Loucy (cell line): ENCODE data around the gene TRMT112.

Source experiments
- H2AFZ ChIP-seq: fragments of 200-600 bp; sonication (generic); 2 replicates; pipeline ENCODE4 v1.6.0; 2016; ENCODE audit warnings: antibody characterized with exemption, mild to moderate bottlenecking, low read length, moderate library complexity
- H3F3A ChIP-seq: fragments of 200-600 bp; 2 replicates; pipeline ENCODE4 v1.6.0; 2016; ENCODE audit warnings: antibody characterized with exemption, low read depth, mild to moderate bottlenecking
- H3K27me3 ChIP-seq: fragments of 200-600 bp; sonication (generic); 2 replicates; pipeline ENCODE4 v1.6.1; 2014; ENCODE audit warnings: low read length, mild to moderate bottlenecking; ENCODE audit not compliant: insufficient read depth, poor library complexity, severe bottlenecking
- H3K36me3 ChIP-seq: fragments of 200-600 bp; sonication (generic); 2 replicates; pipeline ENCODE4 v1.6.1; 2016; ENCODE audit warnings: low read length; ENCODE audit not compliant: insufficient read depth
- H3K4me1 ChIP-seq: fragments of 200-600 bp; sonication (generic); 2 replicates; pipeline ENCODE4 v1.5.1; 2014; ENCODE audit warnings: low read length, mild to moderate bottlenecking; ENCODE audit not compliant: insufficient read depth, poor library complexity, severe bottlenecking
- H3K4me2 ChIP-seq: fragments of 200-600 bp; sonication (generic); 2 replicates; pipeline ENCODE4 v1.6.0; 2014; ENCODE audit warnings: antibody characterized with exemption, low read length, low read depth, mild to moderate bottlenecking; ENCODE audit not compliant: poor library complexity, severe bottlenecking
- H3K4me3 ChIP-seq: fragments of 200-600 bp; sonication (generic); 2 replicates; pipeline ENCODE4 v1.5.1; 2014; ENCODE audit warnings: low read length, mild to moderate bottlenecking, mixed read lengths; ENCODE audit not compliant: poor library complexity, severe bottlenecking
- H3K79me2 ChIP-seq: fragments of 200-600 bp; sonication (generic); 2 replicates; pipeline ENCODE4 v1.6.1; 2014; ENCODE audit warnings: low read length; ENCODE audit not compliant: insufficient read depth
- H3K9ac ChIP-seq: fragments of 200-600 bp; sonication (generic); 2 replicates; pipeline ENCODE4 v1.6.0; 2014; ENCODE audit warnings: mild to moderate bottlenecking, low read depth, low read length, moderate library complexity; ENCODE audit not compliant: poor library complexity, severe bottlenecking
- H3K9me2 ChIP-seq: fragments of 200-600 bp; sonication (generic); replicated peaks from 2 replicates; pipeline ENCODE4 v1.6.1; 2016; ENCODE audit warnings: low read depth, low read length, mixed read lengths
- H3K9me3 ChIP-seq: fragments of 200-600 bp; sonication (generic); 2 replicates; pipeline ENCODE4 v1.6.1; 2014; ENCODE audit warnings: mild to moderate bottlenecking, antibody characterized with exemption, low read length, low read depth; ENCODE audit not compliant: insufficient read depth
- H4K20me1 ChIP-seq: fragments of 200-600 bp; sonication (generic); 2 replicates; pipeline ENCODE4 v1.6.0; 2014; ENCODE audit warnings: antibody characterized with exemption, low read length, mild to moderate bottlenecking; ENCODE audit not compliant: insufficient read depth, poor library complexity, severe bottlenecking
- CTCF ChIP-seq: fragments of 200-600 bp; sonication (generic); conservative IDR thresholded peaks from 2 replicates; pipeline ENCODE4 v1.5.1; 2014; ENCODE audit warnings: mild to moderate bottlenecking, antibody characterized with exemption, low read length
- EZH2phosphoT487 ChIP-seq: fragments of 200-600 bp; IDR thresholded peaks from 2 replicates; pipeline ENCODE4 v1.6.1; 2018; ENCODE audit warnings: antibody characterized with exemption, mild to moderate bottlenecking, moderate library complexity, borderline replicate concordance

The TRMT112 gene

GRCh38 chr11:64298966-64299846 is 18.2 kb downstream of the TRMT112 start:
- H2AFZ ChIP-seq: no peak overlapping the region
- peaks cover 12% of the 10 kb centered on the region for H3K4me1 ChIP-seq
- peaks cover 5% of the 10 kb centered on the region for H3K27me3 ChIP-seq
- no peaks in the 10 kb centered on the region for H3K36me3 ChIP-seq
- no peaks in the 10 kb centered on the region for H3K9me3 ChIP-seq
- no peaks in the 10 kb centered on the region for H4K20me1 ChIP-seq
- H3K9me2 ChIP-seq: no peaks in the 10 kb centered on the region
- no peak overlapping the region for H3K9ac ChIP-seq
- H3K4me3 ChIP-seq: no peak overlapping the region
- TF ChIP-seq EZH2phosphoT487 (no peak), CTCF (no peak)
- no peaks in the 10 kb centered on the region for H3F3A ChIP-seq
- no peaks in the 10 kb centered on the region for H3K79me2 ChIP-seq
- H3K4me2 ChIP-seq: no peak overlapping the region

GRCh38 chr11:64297699-64298358 is 19.5 kb downstream of the TRMT112 start:
- H3K79me2 ChIP-seq: no peaks in the 10 kb centered on the region
- H3K4me2 ChIP-seq: no peak overlapping the region
- H3K9me3 ChIP-seq: no peaks in the 10 kb centered on the region
- no peak overlapping the region for H3K9ac ChIP-seq
- H3K36me3 ChIP-seq: no peaks in the 10 kb centered on the region
- no peaks in the 10 kb centered on the region for H4K20me1 ChIP-seq
- H3K4me3 ChIP-seq: no peak overlapping the region
- no peaks in the 10 kb centered on the region for H3F3A ChIP-seq
- H3K4me1 ChIP-seq: peaks cover 6% of the 10 kb centered on the region
- no peak for TF ChIP-seq EZH2phosphoT487
- TF ChIP-seq CTCF: no peak
- no peak overlapping the region for H2AFZ ChIP-seq
- H3K9me2 ChIP-seq: no peaks in the 10 kb centered on the region
- H3K27me3 ChIP-seq: peaks cover 5% of the 10 kb centered on the region

GRCh38 chr11:64296830-64297698 is 20.3 kb downstream of the TRMT112 start:
- H3F3A ChIP-seq: no peaks in the 10 kb centered on the region
- no peak overlapping the region for H2AFZ ChIP-seq
- no peak overlapping the region for H3K4me2 ChIP-seq
- no peaks in the 10 kb centered on the region for H3K9me2 ChIP-seq
- H3K9me3 ChIP-seq: no peaks in the 10 kb centered on the region
- H3K27me3 ChIP-seq: peaks cover 5% of the 10 kb centered on the region
- no peak for TF ChIP-seq EZH2phosphoT487
- no peak for TF ChIP-seq CTCF
- no peaks in the 10 kb centered on the region for H4K20me1 ChIP-seq
- no peak overlapping the region for H3K9ac ChIP-seq
- H3K4me1 ChIP-seq: peaks cover 6% of the 10 kb centered on the region
- H3K79me2 ChIP-seq: no peaks in the 10 kb centered on the region
- no peaks in the 10 kb centered on the region for H3K36me3 ChIP-seq
- H3K4me3 ChIP-seq: no peak overlapping the region
